Measurements from ENCODE around the gene UBE2R2.
"Not testable (repeated sequence)": the region's sequence is repeated elsewhere in the genome, so short reads cannot be mapped to it uniquely, and the experiment has no call there.

Gene UBE2R2

GRCh38 chr9:33795281-33795680, 21.7 kb upstream of the UBE2R2 start, which contains the start of gene PRSS3:
Gene PRSS3 (plus strand): TSS chr9:33795561. CDS start chr9:33795574, 13 bp downstream.
- no peak for DNase-seq (ENCODE audit: low read depth)
- TF ChIP-seq CTCF (IDR thresholded peaks at IDR 0.05; ENCODE audit: control insufficient read depth, insufficient read depth, low read depth, low read length, missing control alignments): no peak
- no peak within 1 kb of the TSS for H3K4me3 ChIP-seq (ENCODE audit: control insufficient read depth, low read depth, low read length)

GRCh38 chr9:33795819-33796218, 21.1 kb upstream of the UBE2R2 start:
- no peak for DNase-seq (ENCODE audit: low read depth)
- H3K4me3 ChIP-seq (ENCODE audit: control insufficient read depth, low read depth, low read length): no peak overlapping the region
- TF ChIP-seq CTCF (IDR thresholded peaks at IDR 0.05; ENCODE audit: control insufficient read depth, insufficient read depth, low read depth, low read length, missing control alignments): no peak

GRCh38 chr9:33796679-33797078, 20.3 kb upstream of the UBE2R2 start:
- H3K4me3 ChIP-seq (ENCODE audit: control insufficient read depth, low read depth, low read length); DNase-seq (ENCODE audit: low read depth): not testable (repeated sequence)

- TF ChIP-seq CTCF (IDR thresholded peaks at IDR 0.05; ENCODE audit: control insufficient read depth, insufficient read depth, low read depth, low read length, missing control alignments): no peak
- no peak overlapping the region for H3K4me3 ChIP-seq (ENCODE audit: control insufficient read depth, low read depth, low read length)
- DNase-seq (ENCODE audit: low read depth): no peak
Observed at GRCh38 chr9:33797837-33798236, 19.1 kb upstream of the UBE2R2 start.

- DNase-seq (ENCODE audit: low read depth): no peak
- no peak overlapping the region for H3K4me3 ChIP-seq (ENCODE audit: control insufficient read depth, low read depth, low read length)
- TF ChIP-seq CTCF (IDR thresholded peaks at IDR 0.05; ENCODE audit: control insufficient read depth, insufficient read depth, low read depth, low read length, missing control alignments): no peak
Observed at GRCh38 chr9:33798545-33798944, 18.4 kb upstream of the UBE2R2 start.

- DNase-seq (ENCODE audit: low read depth): no peak
- no peak for TF ChIP-seq CTCF (IDR thresholded peaks at IDR 0.05; ENCODE audit: control insufficient read depth, insufficient read depth, low read depth, low read length, missing control alignments)
- H3K4me3 ChIP-seq (ENCODE audit: control insufficient read depth, low read depth, low read length): no peak overlapping the region
Observed at GRCh38 chr9:33799928-33800704, 16.8 kb upstream of the UBE2R2 start.

GRCh38 chr9:33800886-33801285, 16.1 kb upstream of the UBE2R2 start:
- no peak for DNase-seq (ENCODE audit: low read depth)
- no peak overlapping the region for H3K4me3 ChIP-seq (ENCODE audit: control insufficient read depth, low read depth, low read length)
- no peak for TF ChIP-seq CTCF (IDR thresholded peaks at IDR 0.05; ENCODE audit: control insufficient read depth, insufficient read depth, low read depth, low read length, missing control alignments)

DNA sequence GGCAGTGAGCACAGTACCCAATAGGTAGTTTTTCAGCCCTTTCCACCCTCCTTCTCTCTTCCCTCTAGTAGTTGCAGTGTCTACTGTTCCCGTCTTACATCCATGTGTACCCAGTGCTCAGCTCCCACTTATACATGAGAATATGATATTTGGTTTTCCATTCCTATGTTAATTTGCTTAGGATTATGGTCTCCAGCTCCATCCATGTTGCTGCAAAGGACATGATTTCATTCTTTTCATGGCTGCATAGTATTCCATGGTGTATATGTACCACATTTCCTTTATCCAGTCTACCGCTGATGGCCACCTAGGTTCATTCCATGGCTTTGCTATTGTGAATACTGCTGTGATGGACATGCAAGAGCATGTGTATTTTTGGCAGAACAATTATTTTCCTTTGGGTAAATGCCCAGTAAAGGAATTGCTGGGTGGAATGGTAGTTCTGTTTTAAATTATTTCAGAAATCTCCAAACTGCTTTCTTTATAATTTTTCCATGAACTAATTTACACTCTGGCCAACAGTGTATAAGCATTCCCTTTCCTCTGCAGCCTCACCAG, 14.9 kb upstream of the UBE2R2 start:
- not testable (repeated sequence) for H3K4me3 ChIP-seq (ENCODE audit: control insufficient read depth, low read depth, low read length); DNase-seq (ENCODE audit: low read depth)

GRCh38 chr9:33804196-33804595, 12.8 kb upstream of the UBE2R2 start:
- H3K4me3 ChIP-seq (ENCODE audit: control insufficient read depth, low read depth, low read length); DNase-seq (ENCODE audit: low read depth): not testable (repeated sequence)

- not testable (repeated sequence) for DNase-seq (ENCODE audit: low read depth)
Observed at GRCh38 chr9:33807156-33807555, 9.8 kb upstream of the UBE2R2 start.

DNA sequence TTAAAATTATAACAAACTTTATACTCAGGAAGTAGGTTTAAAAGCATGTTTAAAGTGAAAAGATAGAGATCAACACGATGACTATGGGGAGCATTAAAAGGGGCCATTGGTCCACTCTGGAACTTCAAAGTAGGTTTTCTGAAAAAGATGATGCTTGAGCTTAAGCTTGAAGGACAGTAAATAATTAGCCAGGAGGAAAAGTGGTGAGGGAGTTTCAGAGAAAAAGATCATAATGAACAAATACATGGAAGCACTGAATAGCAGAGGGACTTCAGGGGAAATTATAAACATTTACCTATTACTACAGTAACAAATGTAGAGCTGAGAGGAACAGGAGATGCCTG, 8.0 kb upstream of the UBE2R2 start:
- not testable (repeated sequence) for DNase-seq (ENCODE audit: low read depth)

More at GRCh38 chr9:33807156-33807555, 9.8 kb upstream of the UBE2R2 start:
- H3K4me3 ChIP-seq (ENCODE audit: control insufficient read depth, low read depth, low read length): not testable (repeated sequence)

More for the DNA sequence above, 8.0 kb upstream of the UBE2R2 start:
- H3K4me3 ChIP-seq (ENCODE audit: control insufficient read depth, low read depth, low read length): not testable (repeated sequence)

All from AG09309 (cell line).